HEK293 (cell line): ENCODE measurements around the gene MAZ.

Source experiments
- CTCF ChIA-PET: fragments of 350-600 bp; formaldehyde crosslinking; extraction: SDS; loops from one replicate; lab custom pipeline; 2021; ENCODE audit warnings: antibody characterized with exemption; lab: Yijun Ruan, JAX
- POLR2A ChIA-PET: fragments of 300-600 bp; formaldehyde crosslinking; extraction: SDS; loops from one replicate; lab custom pipeline; 2020; ENCODE audit warnings: antibody characterized with exemption, inconsistent platforms; lab: Yijun Ruan, JAX
- H3K27ac ChIP-seq: fragments of 200-500 bp; sonication (Bioruptor generic); 2 replicates; pipeline ENCODE4 v1.5.1; 2014; ENCODE audit warnings: low read depth, low read length, control low read depth, inconsistent platforms; ENCODE audit errors: extremely low read depth
- H3K36me3 ChIP-seq, 2 experiments: fragments of 200-500 bp in 1 of 2; sonication (Bioruptor generic) in 1 of 2; 1 replicate in 1 of 2; 2 replicates in 1 of 2; pipeline ENCODE4 v1.5.1; 2014 to 2017; ENCODE audit warnings: inconsistent platforms in 2 of 2, low read length in 2 of 2; ENCODE audit not compliant: control insufficient read depth in 2 of 2, insufficient read depth in 1 of 2
- H3K4me1 ChIP-seq: fragments of 200-500 bp; sonication (Bioruptor generic); 2 replicates; pipeline ENCODE4 v1.5.1; 2014; ENCODE audit warnings: mild to moderate bottlenecking, low read length, inconsistent platforms; ENCODE audit not compliant: control insufficient read depth, insufficient read depth
- H3K4me3 ChIP-seq: 2 replicates; pipeline ENCODE4 v1.5.1; 2011; ENCODE audit warnings: low read depth, mild to moderate bottlenecking, control low read depth, low read length, moderate library complexity
- H3K9me3 ChIP-seq: fragments of 200-500 bp; sonication (Bioruptor generic); 2 replicates; pipeline ENCODE4 v1.5.1; 2014; ENCODE audit warnings: low read depth, low read length, inconsistent platforms; ENCODE audit not compliant: control insufficient read depth, insufficient read depth
- AEBP2 ChIP-seq: fragments of 450-650 bp; formaldehyde crosslinking; IDR thresholded peaks from 2 replicates; pipeline ENCODE4 v1.5.1; 2016; ENCODE audit warnings: missing biosample characterization, missing genetic modification characterization, borderline replicate concordance
- BCL6B ChIP-seq: fragments of 450-650 bp; formaldehyde crosslinking; IDR thresholded peaks from 2 replicates; pipeline ENCODE4 v1.5.1; 2017; ENCODE audit warnings: missing biosample characterization, missing genetic modification characterization
- EGR2 ChIP-seq: fragments of 450-650 bp; formaldehyde crosslinking; IDR thresholded peaks from 2 replicates; pipeline ENCODE4 v1.5.1; 2016; ENCODE audit warnings: low read depth, missing biosample characterization, missing genetic modification characterization
- IKZF3 ChIP-seq: fragments of 450-650 bp; IDR thresholded peaks from 2 replicates; pipeline ENCODE4 v1.5.0; 2018; ENCODE audit warnings: missing biosample characterization, mild to moderate bottlenecking, missing genetic modification characterization, moderate library complexity
- KLF10 ChIP-seq: fragments of 450-650 bp; IDR thresholded peaks from 2 replicates; pipeline ENCODE4 v1.5.1; 2018; ENCODE audit warnings: missing biosample characterization, mild to moderate bottlenecking, missing genetic modification characterization
- KLF17 ChIP-seq: fragments of 450-650 bp; formaldehyde crosslinking; IDR thresholded peaks from 2 replicates; pipeline ENCODE4 v1.5.1; 2016; ENCODE audit warnings: missing biosample characterization, missing genetic modification characterization
- KLF9 ChIP-seq: fragments of 450-650 bp; formaldehyde crosslinking; IDR thresholded peaks from 2 replicates; pipeline ENCODE4 v1.5.1; 2016; ENCODE audit warnings: missing biosample characterization, missing genetic modification characterization, low read depth
- MEIS1 ChIP-seq: sonication (generic); formaldehyde crosslinking; IDR thresholded peaks from 2 replicates; pipeline ENCODE4 v1.8.1; 2022; ENCODE audit warnings: missing genetic modification reagents, mild to moderate bottlenecking, borderline replicate concordance
- OSR2 ChIP-seq: fragments of 450-650 bp; formaldehyde crosslinking; IDR thresholded peaks from 2 replicates; pipeline ENCODE4 v1.5.1; 2016; ENCODE audit warnings: missing biosample characterization, missing genetic modification characterization
- SETDB1 ChIP-seq: IDR thresholded peaks from one replicate; pipeline ENCODE4 v1.6.1; 2017; ENCODE audit warnings: mild to moderate bottlenecking, low read length, moderate library complexity, mixed read lengths; ENCODE audit not compliant: insufficient read length
- ZBTB17 ChIP-seq: fragments of 450-650 bp; formaldehyde crosslinking; IDR thresholded peaks from 2 replicates; pipeline ENCODE4 v1.5.1; 2016; ENCODE audit warnings: missing biosample characterization, missing genetic modification characterization
- ZEB2 ChIP-seq: fragments of 450-650 bp; formaldehyde crosslinking; IDR thresholded peaks from 2 replicates; pipeline ENCODE4 v1.5.1; 2016; ENCODE audit warnings: missing biosample characterization, missing genetic modification characterization
- ZFP41 ChIP-seq: fragments of 450-650 bp; formaldehyde crosslinking; IDR thresholded peaks from 2 replicates; pipeline ENCODE4 v1.5.1; 2016; ENCODE audit warnings: missing biosample characterization, missing genetic modification characterization, borderline replicate concordance
- ZFP69B ChIP-seq: fragments of 450-650 bp; formaldehyde crosslinking; IDR thresholded peaks from 2 replicates; pipeline ENCODE4 v1.5.1; 2016; ENCODE audit warnings: missing biosample characterization, missing genetic modification characterization
- ZNF10 ChIP-seq: fragments of 450-650 bp; formaldehyde crosslinking; IDR thresholded peaks from 2 replicates; pipeline ENCODE4 v1.5.1; 2017; ENCODE audit warnings: missing biosample characterization, missing genetic modification characterization
- ZNF138 ChIP-seq: fragments of 450-650 bp; formaldehyde crosslinking; IDR thresholded peaks from 2 replicates; pipeline ENCODE4 v1.5.1; 2016; ENCODE audit warnings: missing biosample characterization, missing genetic modification characterization, borderline replicate concordance
- ZNF223 ChIP-seq: fragments of 450-650 bp; formaldehyde crosslinking; IDR thresholded peaks from 2 replicates; pipeline ENCODE4 v1.5.1; 2016; ENCODE audit warnings: missing biosample characterization, missing genetic modification characterization
- ZNF292 ChIP-seq: fragments of 450-650 bp; formaldehyde crosslinking; IDR thresholded peaks from 2 replicates; pipeline ENCODE4 v1.5.1; 2016; ENCODE audit warnings: low read depth, missing biosample characterization, missing genetic modification characterization, borderline replicate concordance
- ZNF324 ChIP-seq: fragments of 450-650 bp; formaldehyde crosslinking; IDR thresholded peaks from 2 replicates; pipeline ENCODE4 v1.5.1; 2016; ENCODE audit warnings: missing biosample characterization, missing genetic modification characterization
- ZNF366 ChIP-seq: fragments of 450-650 bp; formaldehyde crosslinking; conservative IDR thresholded peaks from 2 replicates; pipeline ENCODE4 v1.5.1; 2016; ENCODE audit warnings: missing biosample characterization, missing genetic modification characterization
- ZNF501 ChIP-seq: fragments of 450-650 bp; formaldehyde crosslinking; IDR thresholded peaks from 2 replicates; pipeline ENCODE4 v1.5.1; 2016; ENCODE audit warnings: missing biosample characterization, missing genetic modification characterization
- ZNF514 ChIP-seq: fragments of 450-650 bp; formaldehyde crosslinking; IDR thresholded peaks from 2 replicates; pipeline ENCODE4 v1.5.1; 2016; ENCODE audit warnings: missing biosample characterization, missing genetic modification characterization
- ZNF521 ChIP-seq: fragments of 450-650 bp; formaldehyde crosslinking; IDR thresholded peaks from 2 replicates; pipeline ENCODE4 v1.5.1; 2017; ENCODE audit warnings: missing biosample characterization, mild to moderate bottlenecking, missing genetic modification characterization
- ZNF529 ChIP-seq: fragments of 450-650 bp; formaldehyde crosslinking; IDR thresholded peaks from 2 replicates; pipeline ENCODE4 v1.5.1; 2017; ENCODE audit warnings: missing genetic modification characterization, missing biosample characterization; ENCODE audit not compliant: insufficient replicate concordance
- ZNF530 ChIP-seq: fragments of 450-650 bp; formaldehyde crosslinking; IDR thresholded peaks from 2 replicates; pipeline ENCODE4 v1.5.1; 2016; ENCODE audit warnings: low read depth, missing biosample characterization, missing genetic modification characterization
- ZNF558 ChIP-seq: fragments of 450-650 bp; formaldehyde crosslinking; IDR thresholded peaks from 2 replicates; pipeline ENCODE4 v1.5.1; 2016; ENCODE audit warnings: missing biosample characterization, missing genetic modification characterization
- ZNF596 ChIP-seq: fragments of 450-650 bp; IDR thresholded peaks from 2 replicates; pipeline ENCODE4 v1.5.0; 2018; ENCODE audit warnings: missing biosample characterization, mild to moderate bottlenecking, missing genetic modification characterization, moderate library complexity
- ZNF692 ChIP-seq: fragments of 450-650 bp; formaldehyde crosslinking; IDR thresholded peaks from 2 replicates; pipeline ENCODE4 v1.5.1; 2016; ENCODE audit warnings: missing biosample characterization, missing genetic modification characterization
- ZNF701 ChIP-seq: fragments of 450-650 bp; formaldehyde crosslinking; IDR thresholded peaks from 2 replicates; pipeline ENCODE4 v1.5.1; 2016; ENCODE audit warnings: missing biosample characterization, missing genetic modification characterization
- ZNF747 ChIP-seq: fragments of 450-650 bp; formaldehyde crosslinking; IDR thresholded peaks from 2 replicates; pipeline ENCODE4 v1.5.1; 2016; ENCODE audit warnings: missing biosample characterization, missing genetic modification characterization
- ZSCAN16 ChIP-seq: fragments of 450-650 bp; formaldehyde crosslinking; IDR thresholded peaks from 2 replicates; pipeline ENCODE4 v1.5.1; 2016; ENCODE audit warnings: missing biosample characterization, missing genetic modification characterization

Gene MAZ

GRCh38 chr16:29763326-29763725 lies 43.0 kb upstream of the MAZ start:
- H3K27ac ChIP-seq = no peak overlapping the region
- no peak for TF ChIP-seq ZNF514
- no peak for TF ChIP-seq ZNF596 (tag by site-specific recombination)
- no peak for TF ChIP-seq ZSCAN16
- TF ChIP-seq OSR2 (tag by site-specific recombination) = no peak
- TF ChIP-seq ZNF223 (tag by site-specific recombination) = no peak
- no peak for TF ChIP-seq SETDB1
- no peak for TF ChIP-seq ZNF558 (tag by site-specific recombination)
- no peak for TF ChIP-seq KLF10 (tag by site-specific recombination)
- TF ChIP-seq ZNF701 = no peak
- no peak for TF ChIP-seq ZFP41
- TF ChIP-seq ZNF521 = no peak
- no peak for TF ChIP-seq ZNF530 (tag by site-specific recombination)
- TF ChIP-seq, all 188 proteins: peak for 0
- POLR2A ChIA-PET = no interaction called here
- Histone ChIP-seq H3K36me3 (no peaks in the 10 kb centered on the region), H3K4me1 (no peaks in the 10 kb centered on the region), H3K9me3 (no peaks in the 10 kb centered on the region), H3K4me3 (no peak overlapping the region)
- CTCF ChIA-PET = no interaction called here

GRCh38 chr16:29765167-29766032 lies 40.9 kb upstream of the MAZ start:
- H3K27ac ChIP-seq = no peak overlapping the region
- no peak overlapping the region for H3K4me3 ChIP-seq
- ChIA-PET CTCF (interaction anchor here (1.0 kb wide), 1 partner anchor 11 kb away, joined by 3 read pairs; no protein-coding TSS in a partner anchor), POLR2A (interaction anchor here (0.9 to 1.2 kb wide), 2 partner anchors 24 to 25 kb away, joined by 3 read pairs; partner anchors contain the start of gene KIF22)
- H3K36me3 ChIP-seq = no peaks in the 10 kb centered on the region
- no peaks in the 10 kb centered on the region for H3K4me1 ChIP-seq
- no peaks in the 10 kb centered on the region for H3K9me3 ChIP-seq
- TF ChIP-seq ZNF529 (tag by site-specific recombination) (no peak), ZEB2 (tag by site-specific recombination) (peak; percentile 18; the same call in 1 of the 2 replicates), ZNF747 (tag by site-specific recombination) (no peak), AEBP2 (tag by site-specific recombination) (no peak), ZBTB17 (tag by site-specific recombination) (0 out of 2 replicates have a peak, but pooled peaks have one; percentile 43), ZNF324 (tag by site-specific recombination) (no peak), ZNF530 (tag by site-specific recombination) (no peak), EGR2 (tag by site-specific recombination) (no peak), BCL6B (tag by site-specific recombination) (no peak), ZNF366 (tag by site-specific recombination) (peak; percentile 32; the same call in 1 of the 2 replicates), KLF17 (tag by site-specific recombination) (peak; percentile 90), ZFP69B (no peak), ZNF138 (no peak), KLF9 (tag by site-specific recombination) (0 out of 2 replicates have a peak, but pooled peaks have one; percentile 47), MEIS1 (CRISPR knock-in tag) (peak; percentile 88), IKZF3 (tag by site-specific recombination) (no peak), ZNF501 (tag by site-specific recombination) (no peak; the same call in 1 of the 2 replicates), ZNF10 (tag by site-specific recombination) (no peak), ZNF292 (tag by site-specific recombination) (no peak), ZNF692 (tag by site-specific recombination) (0 out of 2 replicates have a peak, but pooled peaks have one; percentile 18)
